Natural killer cell (primary cell): Measurements from ENCODE around the gene TOX4. TPM values are rescaled to one million over a fixed set of nuclear protein-coding genes. Genes with fewer than 3 reads are reported as not detected.

Experiments
- ATAC-seq, 3 donors: fragments of 150-1000 bp in 2 of 3; fragments of 200-7000 bp in 1 of 3; cut with Tn5 transposase; 1 replicate in 1 of 3; 2 replicates in 2 of 3; pipeline ENCODE4 v1.10.0; 2021; ENCODE audit warnings: mild to moderate bottlenecking in 2 of 3, moderate library complexity in 2 of 3
- DNase-seq, 2 donors: peaks; one replicate each; pipeline versions ENCODE4 v3.0.0 to v3.0.0-alpha.2; 2013 to 2021; ENCODE audit warnings: mixed read lengths in 1 of 2
- H3K27ac ChIP-seq: one replicate; pipeline ENCODE4 v1.5.1; 2013; ENCODE audit warnings: mild to moderate bottlenecking, low read length
- H3K27me3 ChIP-seq: one replicate; pipeline ENCODE4 v1.6.1; 2013; ENCODE audit warnings: low read length; ENCODE audit not compliant: control insufficient read depth, insufficient read depth
- H3K36me3 ChIP-seq: one replicate; pipeline ENCODE4 v1.6.1; 2013; ENCODE audit warnings: low read length; ENCODE audit not compliant: control insufficient read depth, insufficient read depth
- H3K4me1 ChIP-seq: one replicate; pipeline ENCODE4 v1.6.1; 2013; ENCODE audit warnings: low read length; ENCODE audit not compliant: control insufficient read depth, insufficient read depth
- H3K4me3 ChIP-seq: one replicate; pipeline ENCODE4 v1.5.1; 2013; ENCODE audit warnings: low read length
- H3K9me3 ChIP-seq: one replicate; pipeline ENCODE4 v1.6.1; 2013; ENCODE audit warnings: low read length; ENCODE audit not compliant: control insufficient read depth, insufficient read depth
- H3K27ac Mint-ChIP-seq, 2 donors: one replicate each; pipeline ENCODE4 v1.8.0; 2022; ENCODE audit warnings: mild to moderate bottlenecking in 2 of 2, mixed read lengths in 2 of 2, moderate library complexity in 1 of 2
- H3K27me3 Mint-ChIP-seq, 2 donors: one replicate each; pipeline ENCODE4 v1.8.0; 2022; ENCODE audit warnings: low read depth in 2 of 2, mixed read lengths in 2 of 2
- H3K36me3 Mint-ChIP-seq: one replicate; pipeline ENCODE4 v1.8.0; 2022; ENCODE audit warnings: mixed read lengths
- H3K4me1 Mint-ChIP-seq, 2 donors: one replicate each; pipeline ENCODE4 v1.8.0; 2022; ENCODE audit warnings: mixed read lengths in 2 of 2
- H3K4me3 Mint-ChIP-seq: one replicate; pipeline ENCODE4 v1.8.0; 2022; ENCODE audit warnings: mild to moderate bottlenecking, moderate library complexity, mixed read lengths
- H3K9me3 Mint-ChIP-seq, 2 donors: one replicate each; pipeline ENCODE4 v1.8.0; 2022; ENCODE audit warnings: mixed read lengths in 2 of 2
- CTCF ChIP-seq: fragments of 200-600 bp; IDR thresholded peaks from one replicate; pipeline ENCODE4 v1.8.0; 2022; ENCODE audit warnings: antibody characterized with exemption
- WGBS: methylation state at CpG from one replicate; pipeline ENCODE4 v1.1.7; 2013; ENCODE audit warnings: missing lambda C conversion rate; ENCODE audit not compliant: insufficient coverage; 5-methylcytosine and 5-hydroxymethylcytosine counted together
- intact Hi-C: fragments of 100-400 bp; cut with micrococcal nuclease; formaldehyde crosslinking; loops from one replicate; pipeline ENCODE4 v1.14.2; 2022
- total RNA-seq, 4 donors: library from RNA; stranded (reverse); fragments of 120-200 nt in 1 of 4; gene quantifications; one replicate each; pipeline versions ENCODE4 v1.2.3 to v1.2.4, GENCODE V29; 2013 to 2022

The TOX4 gene
- total RNA-seq, 3 donors from 2014 or later (not counting 1 experiment from before 2014, with no cell fraction given): 103 to 123 (median 123) TPM

- Histone ChIP-seq H3K36me3 (no peaks in the 10 kb centered on the region), H3K9me3 (no peaks in the 10 kb centered on the region), H3K27me3 (no peaks in the 10 kb centered on the region), H3K4me3 (no peak overlapping the region), H3K27ac (no peak overlapping the region), H3K4me1 (peaks cover 19% of the 10 kb centered on the region)
- 93% methylated on average over 18 of the region's 18 CpGs for WGBS
- no peak for DNase-seq
- intact Hi-C loops: no loop called here
- no peaks in the 10 kb centered on the region for H3K27me3 Mint-ChIP-seq
- H3K4me1 Mint-ChIP-seq: peaks cover 13 to 19% of the 10 kb centered on the region in 2 donors
- H3K27ac Mint-ChIP-seq: peak overlapping the region in 1 of 2 donors; percentile 75
- H3K4me3 Mint-ChIP-seq: peak overlapping the region; percentile 86
- ATAC-seq: no peak
- no peaks in the 10 kb centered on the region for H3K9me3 Mint-ChIP-seq
- TF ChIP-seq CTCF: no peak
- H3K36me3 Mint-ChIP-seq: no peaks in the 10 kb centered on the region
These were observed 47.8 kb downstream of the TOX4 start for GRCh38 chr14:21524575-21525490.

DNA sequence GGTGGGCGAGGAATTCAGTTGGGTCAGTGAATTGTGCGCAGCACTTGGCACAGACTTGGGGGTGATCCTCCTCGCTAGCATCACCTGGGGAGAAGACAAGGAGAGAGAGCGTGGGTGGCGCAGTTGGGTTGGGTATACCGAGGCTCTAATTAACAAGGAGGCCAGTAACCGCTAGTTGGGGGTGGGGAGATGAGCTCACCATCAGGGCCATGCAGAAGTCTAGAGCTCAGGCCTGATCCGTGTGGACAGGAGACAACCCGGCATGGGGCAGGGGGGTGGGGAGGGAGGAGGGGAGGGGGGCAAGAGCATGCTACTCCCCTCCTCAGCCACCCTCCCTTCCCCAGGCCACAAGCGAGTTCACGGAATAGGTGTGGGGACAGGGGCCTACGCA lies 48.6 kb downstream of the TOX4 start:
- Mint-ChIP-seq H3K4me1 (peaks cover 13 to 19% of the 10 kb centered on the region in 2 donors), H3K27me3 (no peaks in the 10 kb centered on the region), H3K27ac (peak overlapping the region in 1 of 2 donors; percentile 75), H3K9me3 (no peaks in the 10 kb centered on the region), H3K4me3 (peak overlapping the region; percentile 86), H3K36me3 (no peaks in the 10 kb centered on the region)
- DNase-seq: no peak
- 93% methylated on average over 7 of the region's 12 CpGs for WGBS
- no peaks in the 10 kb centered on the region for H3K27me3 ChIP-seq
- no peaks in the 10 kb centered on the region for H3K36me3 ChIP-seq
- no peak for TF ChIP-seq CTCF
- no peak overlapping the region for H3K27ac ChIP-seq
- ATAC-seq: no peak
- intact Hi-C loops: no loop called here
- H3K4me1 ChIP-seq: peaks cover 19% of the 10 kb centered on the region
- H3K9me3 ChIP-seq: no peaks in the 10 kb centered on the region
- peak overlapping the region; percentile 60 for H3K4me3 ChIP-seq

- no peaks in the 10 kb centered on the region for H3K36me3 Mint-ChIP-seq
- H3K4me1 Mint-ChIP-seq: peaks cover 13 to 19% of the 10 kb centered on the region in 2 donors
- Histone ChIP-seq H3K9me3 (no peaks in the 10 kb centered on the region), H3K4me1 (peaks cover 19% of the 10 kb centered on the region), H3K36me3 (no peaks in the 10 kb centered on the region), H3K27ac (no peak within 1 kb of the TSS), H3K4me3 (peak within 1 kb of the TSS; percentile 60), H3K27me3 (no peaks in the 10 kb centered on the region)
- ATAC-seq (peak; percentile 77 to 87 (median 82)), DNase-seq (peak; percentile 29 to 78)
- H3K27ac Mint-ChIP-seq: peak within 1 kb of the TSS in 1 of 2 donors; percentile 75
- intact Hi-C loops: no loop called here
- whole genome bisulfite sequencing: 2% methylated on average over 35 of the region's 43 CpGs
- peak within 1 kb of the TSS; percentile 86 for H3K4me3 Mint-ChIP-seq
- no peak for TF ChIP-seq CTCF
- H3K9me3 Mint-ChIP-seq: no peaks in the 10 kb centered on the region
- no peaks in the 10 kb centered on the region for H3K27me3 Mint-ChIP-seq
These were observed 49.1 kb downstream of the TOX4 start, which contains the start of gene SALL2 for GRCh38 chr14:21525962-21526671. TSS of gene SALL2 (minus strand) at chr14:21526346. CDS start at chr14:21526127, 219 bp downstream.
